ENCODE results near the gene NEB. TPM values are rescaled to one million over a fixed set of nuclear protein-coding genes. Genes with fewer than 3 reads are reported as not detected.

The NEB gene
- total and polyA plus RNA-seq, 2 donors from 2014 or later: 0.88 to 1.6 TPM

DNA sequence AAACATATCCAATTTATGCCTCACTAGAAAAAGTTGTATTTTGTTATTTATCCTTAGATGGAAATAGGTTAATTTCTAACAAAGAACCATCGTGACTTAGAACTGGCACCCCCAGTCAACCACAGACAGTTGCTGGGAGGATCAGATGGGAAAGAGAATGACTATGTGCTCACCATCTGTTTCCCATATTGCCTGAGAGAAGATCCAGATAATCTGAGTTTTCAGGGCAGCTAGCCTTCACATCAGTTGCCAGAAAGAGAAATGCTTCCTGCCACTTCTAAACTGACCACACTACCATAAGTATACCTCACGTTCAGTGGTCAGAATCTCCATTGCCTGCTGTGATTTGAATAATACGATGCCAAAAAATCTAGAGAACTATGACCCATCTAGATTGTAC is 28.4 kb upstream of the NEB start:
- no peak for DNase-seq
- H3K9me3 ChIP-seq (ENCODE audit: control insufficient read depth in 2 of 3, insufficient read depth in 1 of 3, low read length in 3 of 3): no peaks in the 10 kb centered on the region
- intact Hi-C loops (cut with DNase I): no loop called here
- peaks cover 0 to 3% (median 0%) of the 10 kb centered on the region in 3 donors for H3K4me1 ChIP-seq (ENCODE audit: control insufficient read depth in 2 of 3, insufficient read depth in 2 of 3, low read depth in 1 of 3, low read length in 3 of 3)
- no peaks in the 10 kb centered on the region for H3K36me3 ChIP-seq (ENCODE audit: control insufficient read depth in 2 of 3, insufficient read depth in 3 of 3, low read length in 3 of 3)
- H3K9ac ChIP-seq (ENCODE audit: low read length in 3 of 3): no peak overlapping the region
- no peak for FAIRE-seq
- no peaks in the 10 kb centered on the region for H3K27me3 ChIP-seq (ENCODE audit: control insufficient read depth, insufficient read depth, low read length)
- no peak overlapping the region for H3K27ac ChIP-seq (ENCODE audit: low read depth in 2 of 2, low read length in 2 of 2)
- no peak overlapping the region for H3K4me3 ChIP-seq (ENCODE audit: low read length in 3 of 3)
- TF ChIP-seq, protein P1, sequence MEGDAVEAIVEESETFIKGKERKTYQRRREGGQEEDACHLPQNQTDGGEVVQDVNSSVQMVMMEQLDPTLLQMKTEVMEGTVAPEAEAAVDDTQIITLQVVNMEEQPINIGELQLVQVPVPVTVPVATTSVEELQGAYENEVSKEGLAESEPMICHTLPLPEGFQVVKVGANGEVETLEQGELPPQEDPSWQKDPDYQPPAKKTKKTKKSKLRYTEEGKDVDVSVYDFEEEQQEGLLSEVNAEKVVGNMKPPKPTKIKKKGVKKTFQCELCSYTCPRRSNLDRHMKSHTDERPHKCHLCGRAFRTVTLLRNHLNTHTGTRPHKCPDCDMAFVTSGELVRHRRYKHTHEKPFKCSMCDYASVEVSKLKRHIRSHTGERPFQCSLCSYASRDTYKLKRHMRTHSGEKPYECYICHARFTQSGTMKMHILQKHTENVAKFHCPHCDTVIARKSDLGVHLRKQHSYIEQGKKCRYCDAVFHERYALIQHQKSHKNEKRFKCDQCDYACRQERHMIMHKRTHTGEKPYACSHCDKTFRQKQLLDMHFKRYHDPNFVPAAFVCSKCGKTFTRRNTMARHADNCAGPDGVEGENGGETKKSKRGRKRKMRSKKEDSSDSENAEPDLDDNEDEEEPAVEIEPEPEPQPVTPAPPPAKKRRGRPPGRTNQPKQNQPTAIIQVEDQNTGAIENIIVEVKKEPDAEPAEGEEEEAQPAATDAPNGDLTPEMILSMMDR (IDR thresholded peaks at IDR 0.05; ENCODE audit: borderline replicate concordance, extremely low read depth, insufficient read depth): no peak

- Histone ChIP-seq H3K4me1 (ENCODE audit: control insufficient read depth in 2 of 3, insufficient read depth in 2 of 3, low read depth in 1 of 3, low read length in 3 of 3) (peaks cover 0 to 2% (median 0%) of the 10 kb centered on the region in 3 donors), H3K4me3 (ENCODE audit: low read length in 3 of 3) (no peak overlapping the region), H3K36me3 (ENCODE audit: control insufficient read depth in 2 of 3, insufficient read depth in 3 of 3, low read length in 3 of 3) (no peaks in the 10 kb centered on the region), H3K9me3 (ENCODE audit: control insufficient read depth in 2 of 3, insufficient read depth in 1 of 3, low read length in 3 of 3) (no peaks in the 10 kb centered on the region), H3K9ac (ENCODE audit: low read length in 3 of 3) (no peak overlapping the region), H3K27me3 (ENCODE audit: control insufficient read depth, insufficient read depth, low read length) (no peaks in the 10 kb centered on the region), H3K27ac (ENCODE audit: low read depth in 2 of 2, low read length in 2 of 2) (no peak overlapping the region)
- DNase-seq: no peak
- FAIRE-seq: no peak
- intact Hi-C loops (cut with DNase I): no loop called here
- TF ChIP-seq, protein P1 (IDR thresholded peaks at IDR 0.05; ENCODE audit: borderline replicate concordance, extremely low read depth, insufficient read depth): no peak
Measured at GRCh38 chr2:151761687-151762086, 27.4 kb upstream of the NEB start.

DNA sequence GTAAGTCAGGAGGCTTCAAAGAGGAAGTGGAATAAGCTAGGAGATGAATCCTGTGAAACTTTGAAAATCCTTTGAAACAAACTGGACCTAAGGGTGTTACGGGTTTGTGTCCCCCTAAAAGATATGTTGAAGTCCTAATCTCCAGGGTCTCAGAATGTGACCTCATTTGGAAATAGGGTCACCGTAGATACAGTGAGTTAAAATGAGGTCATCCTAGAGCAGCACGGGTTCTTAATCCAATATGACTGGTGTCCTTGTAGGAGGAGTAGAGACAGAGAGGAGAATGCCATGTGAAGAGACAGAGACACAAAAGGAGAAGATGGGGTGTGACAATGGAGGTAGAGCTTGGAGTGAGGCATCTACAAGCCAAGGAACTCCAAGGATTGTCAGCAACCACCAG is 26.9 kb upstream of the NEB start:
- FAIRE-seq (no peak), DNase-seq (no peak)
- Histone ChIP-seq H3K27ac (ENCODE audit: low read depth in 2 of 2, low read length in 2 of 2) (no peak overlapping the region), H3K9me3 (ENCODE audit: control insufficient read depth in 2 of 3, insufficient read depth in 1 of 3, low read length in 3 of 3) (no peaks in the 10 kb centered on the region), H3K27me3 (ENCODE audit: control insufficient read depth, insufficient read depth, low read length) (no peaks in the 10 kb centered on the region), H3K4me1 (ENCODE audit: control insufficient read depth in 2 of 3, insufficient read depth in 2 of 3, low read depth in 1 of 3, low read length in 3 of 3) (no peaks in the 10 kb centered on the region), H3K36me3 (ENCODE audit: control insufficient read depth in 2 of 3, insufficient read depth in 3 of 3, low read length in 3 of 3) (no peaks in the 10 kb centered on the region), H3K9ac (ENCODE audit: low read length in 3 of 3) (no peak overlapping the region), H3K4me3 (ENCODE audit: low read length in 3 of 3) (no peak overlapping the region)
- TF ChIP-seq, protein P1 (IDR thresholded peaks at IDR 0.05; ENCODE audit: borderline replicate concordance, extremely low read depth, insufficient read depth): no peak
- intact Hi-C loops (cut with DNase I): no loop called here

DNA sequence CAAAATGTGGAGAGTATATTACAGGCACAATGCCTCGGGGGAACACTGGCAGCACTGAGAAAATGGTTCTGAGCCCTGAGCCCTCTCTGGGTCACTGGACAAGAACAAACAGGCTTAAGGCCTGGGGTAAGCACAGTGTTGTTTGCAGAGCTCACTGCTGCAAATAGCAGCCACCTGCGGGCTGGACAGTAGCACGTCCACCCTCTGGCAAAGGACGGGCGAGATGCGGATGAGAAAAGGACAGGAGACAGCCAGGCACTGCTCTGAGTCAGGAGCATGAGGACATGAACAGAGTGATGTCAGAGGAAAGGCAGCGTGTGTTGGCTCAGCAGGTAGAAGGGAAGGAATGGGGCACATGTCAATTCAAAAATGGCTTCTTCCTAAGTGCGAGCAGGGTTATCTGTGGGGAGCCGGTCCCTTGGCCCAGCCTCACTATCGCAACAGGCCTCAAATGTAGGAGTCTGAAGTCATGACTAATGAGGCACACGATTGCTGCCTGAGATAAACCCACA is 25.9 kb upstream of the NEB start:
- Histone ChIP-seq H3K9me3 (ENCODE audit: control insufficient read depth in 2 of 3, insufficient read depth in 1 of 3, low read length in 3 of 3) (no peaks in the 10 kb centered on the region), H3K27me3 (ENCODE audit: control insufficient read depth, insufficient read depth, low read length) (no peaks in the 10 kb centered on the region), H3K4me1 (ENCODE audit: control insufficient read depth in 2 of 3, insufficient read depth in 2 of 3, low read depth in 1 of 3, low read length in 3 of 3) (no peaks in the 10 kb centered on the region), H3K27ac (ENCODE audit: low read depth in 2 of 2, low read length in 2 of 2) (no peak overlapping the region), H3K9ac (ENCODE audit: low read length in 3 of 3) (no peak overlapping the region), H3K4me3 (ENCODE audit: low read length in 3 of 3) (no peak overlapping the region), H3K36me3 (ENCODE audit: control insufficient read depth in 2 of 3, insufficient read depth in 3 of 3, low read length in 3 of 3) (no peaks in the 10 kb centered on the region)
- intact Hi-C loops (cut with DNase I): no loop called here
- FAIRE-seq: no peak
- no peak for DNase-seq
- TF ChIP-seq, protein P1 (IDR thresholded peaks at IDR 0.05; ENCODE audit: borderline replicate concordance, extremely low read depth, insufficient read depth): no peak

Data from kidney (tissue), 14 donors.